Thyroid gland (tissue), 4 donors: Measurements from ENCODE around the gene RORC.

Experiments
- CTCF ChIP-seq, 6 experiments: fragments of 200-600 bp in 3 of 6; fragments of 450-650 bp in 3 of 6; sonication (generic) in 3 of 6; IDR thresholded peaks; one replicate each; pipeline ENCODE4 v1.5.1; 2016 to 2019; ENCODE audit warnings: antibody characterized with exemption in 6 of 6, mild to moderate bottlenecking in 2 of 6, inconsistent platforms in 1 of 6, moderate library complexity in 1 of 6
- POLR2A ChIP-seq, 2 donors: fragments of 450-650 bp; IDR thresholded peaks; one replicate each; pipeline ENCODE4 v1.6.1; 2017; ENCODE audit warnings: antibody characterized with exemption in 2 of 2, mild to moderate bottlenecking in 2 of 2, moderate library complexity in 1 of 2

- TF ChIP-seq CTCF (IDR thresholded peaks at IDR 0.05), result no peak
- TF ChIP-seq POLR2A (IDR thresholded peaks at IDR 0.05), result no peak
These were observed 51.8 kb downstream of the RORC start for GRCh38 chr1:151779852-151780251.
